ENCODE data around the gene ART5. TPM values are rescaled to one million over a fixed set of nuclear protein-coding genes. Genes with fewer than 3 reads are reported as not detected.
A peak's percentile ranks its signal among the peaks of the same experiment; 100 is the strongest.

The ART5 gene
- total RNA-seq, 4 donors from 2014 or later: not detected

DNA sequence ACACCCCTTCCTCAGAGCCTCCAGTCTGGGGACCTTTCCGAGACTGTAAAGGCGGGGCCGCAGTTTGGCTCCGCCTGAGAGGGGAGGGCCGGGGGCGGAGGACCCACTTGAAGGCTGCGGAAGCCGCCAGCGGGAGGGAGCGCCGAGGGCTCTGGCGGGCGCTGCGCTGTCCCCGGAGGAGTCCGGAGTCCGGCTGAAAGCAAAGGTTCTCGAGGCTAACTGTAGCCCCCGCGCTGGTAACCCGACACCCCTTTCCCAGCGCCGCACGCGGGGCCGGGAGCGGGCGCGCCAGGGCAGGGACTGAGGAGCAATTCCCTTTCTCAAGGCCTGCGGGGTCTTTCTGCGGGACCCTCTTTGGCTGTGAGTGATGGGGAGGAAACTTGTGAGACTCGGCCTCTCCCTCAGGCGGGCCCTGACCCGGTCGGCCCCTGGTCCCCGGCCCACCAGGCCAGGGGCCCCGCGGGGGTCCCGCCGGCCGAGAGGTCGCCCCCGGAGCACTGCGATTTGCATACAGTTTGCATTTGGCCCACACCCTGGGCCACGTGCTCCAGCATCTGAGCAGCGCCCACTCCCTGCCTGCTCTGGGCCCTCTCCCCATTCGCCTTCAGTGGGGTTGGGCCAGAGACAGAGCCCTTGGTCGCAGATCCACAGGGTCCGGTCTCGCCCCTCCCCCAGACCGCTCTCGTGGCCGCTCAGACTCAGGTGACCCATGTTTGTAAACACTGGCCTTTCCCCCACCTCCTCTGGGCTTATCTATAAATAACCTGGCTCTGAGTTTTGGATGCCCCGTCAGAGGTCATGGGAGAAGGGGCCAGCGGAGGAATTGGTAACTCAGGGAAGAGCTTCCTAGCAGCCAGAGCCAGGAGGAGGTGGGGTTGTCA lies 519 bp upstream of the ART5 start:
- 0% methylated on average over 18 of the region's 55 CpGs for WGBS
- H3K4me3 ChIP-seq: peak overlapping the region; percentile 62
- H3K27ac ChIP-seq: peak overlapping the region; percentile 68
- H3K27me3 ChIP-seq: no peaks in the 10 kb centered on the region
- H3K36me3 ChIP-seq: no peaks in the 10 kb centered on the region
- H3K4me1 ChIP-seq: peaks cover 16% of the 10 kb centered on the region
- TF ChIP-seq POLR2AphosphoS5 (IDR thresholded peaks at IDR 0.05): no peak
- no peak for TF ChIP-seq POLR2A (IDR thresholded peaks at IDR 0.05)
- no peak for TF ChIP-seq EP300 (IDR thresholded peaks at IDR 0.05)
- no peak for TF ChIP-seq CTCF (IDR thresholded peaks at IDR 0.05)
- peak in 1 of 2 donors; percentile 85 for DNase-seq (ENCODE audit: low spot score in 2 of 2)
- no peaks in the 10 kb centered on the region for H3K9me3 ChIP-seq

DNA sequence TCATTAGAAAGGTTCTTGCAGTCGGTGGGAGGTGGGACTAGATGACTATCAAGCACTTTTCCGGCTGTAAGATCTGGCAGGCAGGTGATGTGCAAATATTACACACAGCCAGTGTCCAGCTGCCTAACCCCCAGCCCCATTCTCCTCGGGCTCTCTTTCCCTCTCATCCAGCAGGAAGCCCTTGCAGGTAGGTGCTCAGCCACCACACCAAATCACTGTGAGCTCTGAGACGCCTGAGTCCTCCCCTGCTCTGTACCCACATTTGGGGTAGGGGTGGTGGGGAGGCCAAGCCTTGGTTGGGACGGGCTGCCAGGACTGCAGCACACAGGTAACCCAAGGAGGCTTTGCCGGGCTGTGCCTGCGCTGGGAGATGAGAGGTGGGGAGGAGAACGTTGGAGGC lies 601 bp downstream of the ART5 start:
- Histone ChIP-seq H3K27ac (no peak overlapping the region), H3K4me3 (no peak overlapping the region)

GRCh38 chr11:3639841-3640240 lies 2.0 kb downstream of the ART5 start:
- no peaks in the 10 kb centered on the region for H3K36me3 ChIP-seq
- TF ChIP-seq POLR2A (IDR thresholded peaks at IDR 0.05) (no peak), POLR2AphosphoS5 (IDR thresholded peaks at IDR 0.05) (no peak), EP300 (IDR thresholded peaks at IDR 0.05) (no peak), CTCF (IDR thresholded peaks at IDR 0.05) (no peak)
- no peaks in the 10 kb centered on the region for H3K27me3 ChIP-seq
- WGBS: 93% methylated on average over 9 of the region's 14 CpGs
- H3K4me1 ChIP-seq: peaks cover 16% of the 10 kb centered on the region
- no peaks in the 10 kb centered on the region for H3K9me3 ChIP-seq
- H3K27ac ChIP-seq: no peak overlapping the region
- no peak overlapping the region for H3K4me3 ChIP-seq
- no peak for DNase-seq (ENCODE audit: low spot score in 2 of 2)

More for the DNA sequence above, 601 bp downstream of the ART5 start:
- Histone ChIP-seq H3K36me3 (no peaks in the 10 kb centered on the region), H3K27me3 (no peaks in the 10 kb centered on the region), H3K9me3 (no peaks in the 10 kb centered on the region), H3K4me1 (peaks cover 16% of the 10 kb centered on the region)
- TF ChIP-seq POLR2AphosphoS5 (IDR thresholded peaks at IDR 0.05) (no peak), POLR2A (IDR thresholded peaks at IDR 0.05) (no peak), CTCF (IDR thresholded peaks at IDR 0.05) (no peak), EP300 (IDR thresholded peaks at IDR 0.05) (no peak)
- WGBS: 57% methylated on average over 7 of the region's 8 CpGs
- DNase-seq (ENCODE audit: low spot score in 2 of 2): no peak

GRCh38 chr11:3638513-3638912 lies 3.3 kb downstream of the ART5 start:
- 91% methylated on average over 5 of the region's 5 CpGs for WGBS
- H3K4me3 ChIP-seq: no peak overlapping the region
- H3K9me3 ChIP-seq: no peaks in the 10 kb centered on the region
- TF ChIP-seq CTCF (IDR thresholded peaks at IDR 0.05) (no peak), POLR2A (IDR thresholded peaks at IDR 0.05) (no peak), EP300 (IDR thresholded peaks at IDR 0.05) (no peak), POLR2AphosphoS5 (IDR thresholded peaks at IDR 0.05) (no peak)
- H3K4me1 ChIP-seq: peaks cover 15% of the 10 kb centered on the region
- H3K27ac ChIP-seq: no peak overlapping the region
- no peaks in the 10 kb centered on the region for H3K27me3 ChIP-seq
- no peaks in the 10 kb centered on the region for H3K36me3 ChIP-seq
- no peak for DNase-seq (ENCODE audit: low spot score in 2 of 2)

DNA sequence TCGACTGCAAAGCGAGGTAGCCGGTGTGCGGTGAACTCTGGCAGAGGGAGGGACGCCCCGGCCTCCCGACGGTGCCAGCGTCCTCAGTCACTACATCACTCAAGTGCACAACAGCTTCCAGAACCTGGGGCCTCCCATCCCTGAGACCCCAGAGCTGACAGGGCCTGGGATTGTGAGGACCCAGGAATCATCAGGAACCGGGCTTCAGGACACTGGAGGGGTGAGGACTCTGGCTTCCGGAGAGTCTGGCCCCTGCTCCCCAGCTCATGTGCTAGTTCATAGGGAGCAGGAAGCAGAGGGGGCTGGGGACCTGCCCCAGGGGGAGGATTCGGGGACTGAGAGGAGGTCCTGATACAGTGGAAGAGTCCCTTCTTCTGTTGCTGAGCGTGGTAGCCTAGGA lies 4.6 kb downstream of the ART5 start:
- WGBS: 80% methylated on average over 10 of the region's 13 CpGs
- H3K4me3 ChIP-seq: no peak overlapping the region
- no peaks in the 10 kb centered on the region for H3K36me3 ChIP-seq
- no peak for DNase-seq (ENCODE audit: low spot score in 2 of 2)
- no peaks in the 10 kb centered on the region for H3K27me3 ChIP-seq
- peaks cover 2% of the 10 kb centered on the region for H3K4me1 ChIP-seq
- TF ChIP-seq POLR2AphosphoS5 (IDR thresholded peaks at IDR 0.05) (no peak), CTCF (IDR thresholded peaks at IDR 0.05) (no peak), EP300 (IDR thresholded peaks at IDR 0.05) (no peak), POLR2A (IDR thresholded peaks at IDR 0.05) (no peak)
- no peak overlapping the region for H3K27ac ChIP-seq
- no peaks in the 10 kb centered on the region for H3K9me3 ChIP-seq
